ENCODE measurements around the gene KRTAP5-4.

Gene KRTAP5-4

GRCh38 chr11:1572197-1573076 lies 49.5 kb downstream of the KRTAP5-4 start, which contains the start of gene DUSP8:
DUSP8 (minus strand) TSS chr11:1572271; CDS start chr11:1565826, 6,445 bp downstream.
- peak; percentile 79 for DNase-seq (ENCODE audit: low read depth)

GRCh38 chr11:1571760-1572196 lies 50.2 kb downstream of the KRTAP5-4 start:
- no peak for DNase-seq (ENCODE audit: low read depth)

Measured in iris pigment epithelial cell (primary cell).